K562 (cell line): ENCODE measurements around the gene LTA4H. TPM values are rescaled to one million over a fixed set of nuclear protein-coding genes. Genes with fewer than 3 reads are reported as not detected.

ENCODE experiments used
- ATAC-seq: fragments of 200-7000 bp; cut with Tn5 transposase; 3 replicates; pipeline ENCODE4 v1.9.1; 2020; ENCODE audit warnings: moderate library complexity
- BruUV-seq: library from RNA; stranded (reverse); fragments of 400-500 nt; replicated peaks from 2 replicates; lab custom pipeline; 2021; lab: Mats Ljungman, UMichigan
- CTCF ChIA-PET: fragments of 300-600 bp; formaldehyde crosslinking; extraction: SDS; loops from one replicate; lab custom pipeline; 2021; ENCODE audit warnings: low intra/inter-chr PET ratio; lab: Yijun Ruan, JAX
- POLR2A ChIA-PET: fragments of 300-600, 350-650 bp; sonication (Branson Sonifier 250); formaldehyde crosslinking; extraction: SDS; loops from one replicate; lab custom pipeline; 2021; ENCODE audit warnings: antibody characterized with exemption, inconsistent platforms; lab: Yijun Ruan, JAX
- DNase-seq, 4 experiments: peaks; one replicate each; pipeline versions ENCODE4 v3.0.0 to v3.0.0-alpha.2; 2011 to 2018; ENCODE audit warnings: low spot score in 3 of 4, mixed read lengths in 3 of 4; ENCODE audit errors: extremely low read depth in 1 of 4
- FAIRE-seq: peaks from 2 replicates; lab custom pipeline; 2011; peaks lifted over from hg19 to GRCh38; lab: Jason Lieb, UNC
- H2AFZ ChIP-seq: 2 replicates; pipeline ENCODE4 v1.6.0; 2011; ENCODE audit warnings: low read depth, low read length, control low read depth, inconsistent platforms
- H3K27ac ChIP-seq: fragments of 200-600 bp; 3 replicates; pipeline ENCODE4 v1.8.0; 2011; ENCODE audit warnings: low read depth, mild to moderate bottlenecking, control low read depth, inconsistent platforms, low read length, moderate library complexity, mixed read lengths; ENCODE audit errors: extremely low read depth
- H3K27me3 ChIP-seq, 2 experiments: fragments of 300-600 bp in 1 of 2; 2 replicates in 1 of 2; 3 replicates in 1 of 2; pipeline versions ENCODE4 v1.6.0 to v1.8.0; 2011; ENCODE audit warnings: inconsistent platforms in 2 of 2, low read length in 2 of 2, mild to moderate bottlenecking in 1 of 2, mixed read lengths in 1 of 2, moderate library complexity in 1 of 2; ENCODE audit not compliant: control insufficient read depth in 2 of 2, insufficient read depth in 2 of 2
- H3K36me3 ChIP-seq: fragments of 300-600 bp; 3 replicates; pipeline ENCODE4 v1.8.0; 2011; ENCODE audit warnings: mild to moderate bottlenecking, low read length, inconsistent platforms; ENCODE audit not compliant: control insufficient read depth, insufficient read depth
- H3K4me1 ChIP-seq, 2 experiments: fragments of 200-600 bp in 1 of 2; replicated peaks in 1 of 2; 2 replicates in 1 of 2; 3 replicates in 1 of 2; pipeline versions ENCODE4 v1.5.1 to v1.8.0; 2011; ENCODE audit warnings: inconsistent platforms in 2 of 2, low read length in 2 of 2, mild to moderate bottlenecking in 1 of 2, mixed read lengths in 1 of 2, moderate library complexity in 1 of 2; ENCODE audit not compliant: control insufficient read depth in 2 of 2, insufficient read depth in 2 of 2
- H3K4me2 ChIP-seq: 2 replicates; pipeline ENCODE4 v1.6.1; 2011; ENCODE audit warnings: low read length, control low read depth, inconsistent platforms, mixed read lengths; ENCODE audit not compliant: insufficient read depth
- H3K4me3 ChIP-seq: fragments of 200-600 bp; sonication (generic), shearing (Covaris generic); 2 replicates; pipeline ENCODE4 v1.5.1; 2016; ENCODE audit warnings: control low read depth, inconsistent platforms
- H3K79me2 ChIP-seq: fragments of 200-600 bp; 3 replicates; pipeline ENCODE4 v1.8.0; 2011; ENCODE audit warnings: low read length, inconsistent platforms; ENCODE audit not compliant: control insufficient read depth, insufficient read depth
- H3K9ac ChIP-seq, 2 experiments: 2 replicates each; pipeline versions ENCODE4 v1.6.0 to v1.6.1; 2011; ENCODE audit warnings: low read depth in 2 of 2, low read length in 2 of 2, control low read depth in 1 of 2, inconsistent platforms in 1 of 2, mild to moderate bottlenecking in 1 of 2, mixed read lengths in 1 of 2; ENCODE audit not compliant: insufficient read depth in 1 of 2
- H3K9me1 ChIP-seq: one replicate; pipeline ENCODE4 v1.6.0; 2011; ENCODE audit warnings: inconsistent platforms, mild to moderate bottlenecking, low read length, moderate library complexity; ENCODE audit not compliant: control insufficient read depth, insufficient read depth
- H3K9me3 ChIP-seq: replicated peaks from 2 replicates; pipeline ENCODE4 v1.5.1; 2011; ENCODE audit warnings: low read depth, low read length, inconsistent platforms; ENCODE audit not compliant: control insufficient read depth, insufficient read depth
- H4K20me1 ChIP-seq: replicated peaks from 2 replicates; pipeline ENCODE4 v1.6.1; 2011; ENCODE audit warnings: low read length, inconsistent platforms, mixed read lengths; ENCODE audit not compliant: control insufficient read depth, insufficient read depth
- ATF7 ChIP-seq: fragments of 450-650 bp; IDR thresholded peaks from 2 replicates; pipeline ENCODE4 v1.7.1; 2014; ENCODE audit warnings: mild to moderate bottlenecking, moderate library complexity
- MCM3 ChIP-seq: fragments of 450-650 bp; IDR thresholded peaks from 2 replicates; pipeline ENCODE4 v1.6.1; 2016
- MED1 ChIP-seq: sonication (generic); formaldehyde crosslinking; IDR thresholded peaks from 2 replicates; pipeline ENCODE4 v1.8.1; 2023; ENCODE audit warnings: missing genetic modification reagents, borderline replicate concordance
- TFAM ChIP-seq: fragments of 250-450 bp; sonication (Bioruptor Pico); conservative IDR thresholded peaks from 2 replicates; pipeline ENCODE4 v1.5.0; 2021; ENCODE audit warnings: mild to moderate bottlenecking, moderate library complexity
- U2AF2 ChIP-seq: fragments of 200-400 bp; formaldehyde crosslinking; optimal IDR thresholded peaks from 2 replicates; pipeline ENCODE3; 2017; ENCODE audit warnings: low read depth, mild to moderate bottlenecking, low read length
- USF2 ChIP-seq: sonication (generic); formaldehyde crosslinking; IDR thresholded peaks from 2 replicates; pipeline ENCODE4 v1.5.0; 2020; ENCODE audit warnings: missing genetic modification reagents
- ZBED1 ChIP-seq: IDR thresholded peaks from 2 replicates; pipeline ENCODE4 v1.6.1; 2014
- WGBS: fragments of 100-300 bp; shearing (Covaris generic); methylation state at CpG from one replicate; pipeline ENCODE4 v1.1.6; 2016; ENCODE audit warnings: low coverage, mixed read lengths; ENCODE audit not compliant: insufficient coverage; ENCODE audit errors: missing lambda C conversion rate; 5-methylcytosine and 5-hydroxymethylcytosine counted together
- in situ Hi-C: fragments of 300-500 bp; cut with MboI; formaldehyde crosslinking; loops from 4 replicates; pipeline ENCODE4 v1.15.0; 2018; ENCODE audit warnings: inconsistent platforms, mixed read lengths
- intact Hi-C: fragments of 100-400 bp; cut with micrococcal nuclease; formaldehyde crosslinking; loops from 2 replicates; pipeline ENCODE4 v1.14.2; 2022
- polyA plus RNA-seq, 8 experiments: library from polyadenylated mRNA; depleted of rRNA in 4 of 8; stranded (reverse) in 5 of 8; unstranded in 3 of 8; fragments of >200 nt; fragmentation: Nextera tagmentation in 2 of 8; fragmentation: Illumina TruSeq in 1 of 8; extraction: Ambion mirVana in 2 of 8; extraction: Trizol in 1 of 8; gene quantifications; 2 replicates each; pipeline versions ENCODE4 v1.2.1 to v1.2.3, GENCODE V29; 2011 to 2014; ENCODE audit warnings: inconsistent platforms in 1 of 8, missing spikeins in 1 of 8
- total RNA-seq, 7 experiments: library from RNA; depleted of rRNA in 6 of 7; stranded (reverse); fragments of >200 nt in 6 of 7; fragmentation: Illumina TruSeq in 2 of 7; extraction: Trizol in 2 of 7; gene quantifications; 2 replicates each; pipeline versions ENCODE4 v1.2.1 to v1.2.3, GENCODE V29; 2011 to 2021; ENCODE audit warnings: low replicate concordance in 1 of 7

The LTA4H gene
- total and polyA plus RNA-seq, 9 of the 15 experiments (the other 6 are each of a cell fraction or from before 2014, with no cell fraction given) = 25.2 to 58.1 (median 40.5) TPM

- POLR2A ChIA-PET = no interaction called here
- CTCF ChIA-PET = no interaction called here
- DNase-seq (no peak), FAIRE-seq (no peak)
- H3K9me3 ChIP-seq = no peaks in the 10 kb centered on the region
- WGBS = 1% methylated on average over 11 of the region's 11 CpGs
- H3K27me3 ChIP-seq = peaks cover 17 to 18% of the 10 kb centered on the region in 2 experiments; a peak in 4 of 5 replicates
- H3K27ac ChIP-seq = no peak overlapping the region
- H4K20me1 ChIP-seq = peaks cover 1% of the 10 kb centered on the region; the same call in 1 of the 2 replicates
- TF ChIP-seq TFAM (CRISPR knock-in tag) (no peak), MED1 (CRISPR knock-in tag) (no peak), MCM3 (no peak), ATF7 (no peak), U2AF2 (no peak)
- TF ChIP-seq, all 486 proteins: peak for 0
- H3K79me2 ChIP-seq = no peaks in the 10 kb centered on the region
- ATAC-seq = no peak
- no TSS peak for BruUV-seq
- no peak overlapping the region for H3K9ac ChIP-seq
- intact Hi-C loops = no loop called here
- peaks cover 0 to 5% of the 10 kb centered on the region in 2 experiments; a peak in 1 of 5 replicates for H3K4me1 ChIP-seq
- H3K4me3 ChIP-seq = no peak overlapping the region
- H3K9me1 ChIP-seq = no peaks in the 10 kb centered on the region
- in situ Hi-C loops = no loop called here
- H3K4me2 ChIP-seq = no peak overlapping the region
- no peak overlapping the region for H2AFZ ChIP-seq
- no peaks in the 10 kb centered on the region for H3K36me3 ChIP-seq
Observed at GRCh38 chr12:95977764-95978305, 57.6 kb downstream of the LTA4H start.

- CTCF ChIA-PET = no interaction called here
- intact Hi-C loops = no loop called here
Observed at GRCh38 chr12:95976416-95976832, 59.0 kb downstream of the LTA4H start.

More at GRCh38 chr12:95976416-95976832, 59.0 kb downstream of the LTA4H start:
- BruUV-seq = no TSS peak
- FAIRE-seq (no peak), ATAC-seq (no peak), DNase-seq (no peak)
- POLR2A ChIA-PET = no interaction called here
- WGBS = 2% methylated on average over 8 of the region's 8 CpGs
- Histone ChIP-seq H3K36me3 (no peaks in the 10 kb centered on the region), H3K9ac (no peak overlapping the region), H3K4me2 (no peak overlapping the region), H3K4me3 (no peak overlapping the region), H3K9me3 (no peaks in the 10 kb centered on the region), H3K27ac (no peak overlapping the region), H3K4me1 (peaks cover 0 to 5% of the 10 kb centered on the region in 2 experiments; a peak in 1 of 5 replicates), H2AFZ (no peak overlapping the region), H3K9me1 (no peaks in the 10 kb centered on the region), H4K20me1 (peaks cover 4% of the 10 kb centered on the region; the same call in 1 of the 2 replicates), H3K79me2 (no peaks in the 10 kb centered on the region), H3K27me3 (peaks cover 20 to 21% of the 10 kb centered on the region in 2 experiments)
- TF ChIP-seq ZBED1 (no peak), USF2 (no peak)
- in situ Hi-C loops = no loop called here
